Stimulated activated memory B cell treated with anti-CD40 and anti-IgM and Interleukin-4, amounts not matched to agents 10 μg/mL and 1 μg/mL and 100 μg/mL, for 72 hours (primary cell): ENCODE results near the gene AHNAK2.
"Not testable (repeated sequence)": the region's sequence is repeated elsewhere in the genome, so short reads cannot be mapped to it uniquely, and the experiment has no call there.

Experiments
- ATAC-seq: fragments of 150-1000 bp; cut with Tn5 transposase; 2 replicates; pipeline ENCODE4 v1.10.0; 2021
- H3K27ac Mint-ChIP-seq: one replicate; pipeline ENCODE4 v1.8.0; 2022; ENCODE audit warnings: mild to moderate bottlenecking, mixed read lengths
- H3K27me3 Mint-ChIP-seq: one replicate; pipeline ENCODE4 v1.8.0; 2022; ENCODE audit warnings: mixed read lengths
- H3K36me3 Mint-ChIP-seq: one replicate; pipeline ENCODE4 v1.8.0; 2022; ENCODE audit warnings: mixed read lengths
- H3K4me1 Mint-ChIP-seq: one replicate; pipeline ENCODE4 v1.8.0; 2022; ENCODE audit warnings: mixed read lengths
- H3K4me3 Mint-ChIP-seq: one replicate; pipeline ENCODE4 v1.8.0; 2022; ENCODE audit warnings: mild to moderate bottlenecking, moderate library complexity, mixed read lengths
- H3K9me3 Mint-ChIP-seq: one replicate; pipeline ENCODE4 v1.8.0; 2022; ENCODE audit warnings: mixed read lengths

Gene AHNAK2

GRCh38 chr14:104977681-104978653 lies at the start of gene AHNAK2:
Gene AHNAK2, minus strand, starts transcription at chr14:104978374. Its CDS starts 137 bp downstream, at chr14:104978237.
- ATAC-seq = peak; percentile 53
- Mint-ChIP-seq H3K4me1 (peaks cover 24% of the 10 kb centered on the region), H3K4me3 (peak within 1 kb of the TSS; percentile 68), H3K27me3 (peaks cover 52% of the 10 kb centered on the region), H3K9me3 (no peaks in the 10 kb centered on the region), H3K36me3 (peaks cover 5% of the 10 kb centered on the region), H3K27ac (no peak within 1 kb of the TSS)

GRCh38 chr14:105027718-105028117 lies 49.5 kb upstream of the AHNAK2 start:
- not testable (repeated sequence) for H3K9me3 Mint-ChIP-seq, H3K27me3 Mint-ChIP-seq, H3K27ac Mint-ChIP-seq, ATAC-seq, H3K36me3 Mint-ChIP-seq, H3K4me3 Mint-ChIP-seq
- peaks cover 32% of the 10 kb centered on the region for H3K4me1 Mint-ChIP-seq

- Mint-ChIP-seq H3K9me3 (peaks cover 3% of the 10 kb centered on the region), H3K36me3 (peaks cover 5% of the 10 kb centered on the region), H3K27ac (peak overlapping the region; percentile 86), H3K27me3 (no peaks in the 10 kb centered on the region), H3K4me1 (peaks cover 33% of the 10 kb centered on the region), H3K4me3 (no peak overlapping the region)
- no peak for ATAC-seq
Observed at GRCh38 chr14:105026802-105027563, 48.8 kb upstream of the AHNAK2 start.

- H3K36me3 Mint-ChIP-seq = peaks cover 5% of the 10 kb centered on the region
- no peaks in the 10 kb centered on the region for H3K27me3 Mint-ChIP-seq
- H3K4me3 Mint-ChIP-seq = peak overlapping the region; percentile 34
- H3K27ac Mint-ChIP-seq = peak overlapping the region; percentile 86
- H3K9me3 Mint-ChIP-seq = peaks cover 3% of the 10 kb centered on the region
- peaks cover 40% of the 10 kb centered on the region for H3K4me1 Mint-ChIP-seq
- ATAC-seq = peak; percentile 71
Observed at GRCh38 chr14:105026033-105026785, 48.0 kb upstream of the AHNAK2 start.

GRCh38 chr14:105025429-105025828 lies 47.3 kb upstream of the AHNAK2 start:
- H3K36me3 Mint-ChIP-seq = peaks cover 5% of the 10 kb centered on the region
- H3K4me3 Mint-ChIP-seq = no peak overlapping the region
- H3K27ac Mint-ChIP-seq = peak overlapping the region; percentile 86
- ATAC-seq = no peak
- peaks cover 40% of the 10 kb centered on the region for H3K4me1 Mint-ChIP-seq
- peaks cover 3% of the 10 kb centered on the region for H3K9me3 Mint-ChIP-seq
- no peaks in the 10 kb centered on the region for H3K27me3 Mint-ChIP-seq

GRCh38 chr14:105023791-105024480 lies 45.8 kb upstream of the AHNAK2 start:
- Mint-ChIP-seq H3K36me3 (peaks cover 8% of the 10 kb centered on the region), H3K27me3 (no peaks in the 10 kb centered on the region), H3K4me3 (no peak overlapping the region), H3K4me1 (peaks cover 54% of the 10 kb centered on the region), H3K27ac (peak overlapping the region; percentile 86), H3K9me3 (peaks cover 3% of the 10 kb centered on the region)
- ATAC-seq = no peak

- no peaks in the 10 kb centered on the region for H3K27me3 Mint-ChIP-seq
Observed at GRCh38 chr14:105023144-105023543, 45.0 kb upstream of the AHNAK2 start.

GRCh38 chr14:105022276-105022670 lies 44.1 kb upstream of the AHNAK2 start:
- Mint-ChIP-seq H3K4me3 (peak overlapping the region; percentile 88), H3K36me3 (peaks cover 10% of the 10 kb centered on the region), H3K4me1 (peaks cover 68% of the 10 kb centered on the region), H3K27me3 (no peaks in the 10 kb centered on the region), H3K27ac (peak overlapping the region; percentile 91), H3K9me3 (peaks cover 3% of the 10 kb centered on the region)
- no peak for ATAC-seq

More at GRCh38 chr14:105023144-105023543, 45.0 kb upstream of the AHNAK2 start:
- Mint-ChIP-seq H3K4me1 (peaks cover 60% of the 10 kb centered on the region), H3K36me3 (peaks cover 10% of the 10 kb centered on the region), H3K27ac (peak overlapping the region; percentile 86), H3K4me3 (no peak overlapping the region), H3K9me3 (peaks cover 3% of the 10 kb centered on the region)
- no peak for ATAC-seq

- H3K27ac Mint-ChIP-seq = peak overlapping the region; percentile 91
- peaks cover 66% of the 10 kb centered on the region for H3K4me1 Mint-ChIP-seq
- H3K4me3 Mint-ChIP-seq = peak overlapping the region; percentile 88
- H3K9me3 Mint-ChIP-seq = peaks cover under 1% of the 10 kb centered on the region
- H3K27me3 Mint-ChIP-seq = no peaks in the 10 kb centered on the region
- H3K36me3 Mint-ChIP-seq = peaks cover 10% of the 10 kb centered on the region
- no peak for ATAC-seq
Observed at GRCh38 chr14:105021656-105022275, 43.6 kb upstream of the AHNAK2 start.

- ATAC-seq = peak; percentile 94
- Mint-ChIP-seq H3K9me3 (no peaks in the 10 kb centered on the region), H3K4me3 (peak within 1 kb of the TSS; percentile 88), H3K27me3 (no peaks in the 10 kb centered on the region), H3K27ac (peak within 1 kb of the TSS; percentile 91), H3K4me1 (peaks cover 66% of the 10 kb centered on the region), H3K36me3 (peaks cover 16% of the 10 kb centered on the region)
Observed at GRCh38 chr14:105020815-105021655, 42.9 kb upstream of the AHNAK2 start, which contains the start of gene CDCA4. Gene CDCA4, minus strand, starts transcription at chr14:105021083. Its CDS starts 9,154 bp downstream, at chr14:105011929.

GRCh38 chr14:105019861-105020814 lies 42.0 kb upstream of the AHNAK2 start:
- H3K27ac Mint-ChIP-seq = peak overlapping the region; percentile 79
- no peaks in the 10 kb centered on the region for H3K27me3 Mint-ChIP-seq
- H3K4me3 Mint-ChIP-seq = peak overlapping the region; percentile 88
- peak; percentile 40 for ATAC-seq
- peaks cover 66% of the 10 kb centered on the region for H3K4me1 Mint-ChIP-seq
- H3K36me3 Mint-ChIP-seq = peaks cover 17% of the 10 kb centered on the region
- H3K9me3 Mint-ChIP-seq = no peaks in the 10 kb centered on the region

GRCh38 chr14:105018414-105018813 lies 40.2 kb upstream of the AHNAK2 start:
- Mint-ChIP-seq H3K27ac (no peak overlapping the region), H3K9me3 (no peaks in the 10 kb centered on the region), H3K4me1 (peaks cover 72% of the 10 kb centered on the region), H3K4me3 (no peak overlapping the region), H3K36me3 (peaks cover 17% of the 10 kb centered on the region), H3K27me3 (no peaks in the 10 kb centered on the region)
- no peak for ATAC-seq
